Heart right ventricle (tissue), 16 donors: ENCODE data around the gene PSTPIP1. TPM values are rescaled to one million over a fixed set of nuclear protein-coding genes. Genes with fewer than 3 reads are reported as not detected.

ENCODE experiments used
- ATAC-seq, 8 donors: fragments of 200-7000 bp; cut with Tn5 transposase; one replicate each; pipeline ENCODE4 v1.9.1; 2020; ENCODE audit warnings: mild to moderate bottlenecking in 8 of 8, moderate library complexity in 8 of 8, moderate number of reproducible peaks in 1 of 8
- DNase-seq, 2 donors: peaks; one replicate each; pipeline ENCODE4 v3.0.0-alpha.2; 2020
- H3K27ac ChIP-seq, 10 donors: fragments of 200-600 bp; sonication (generic) in 2 of 10; one replicate each; pipeline versions ENCODE4 v1.5.0 to v1.8.0; 2020 to 2022; ENCODE audit warnings: mild to moderate bottlenecking in 3 of 10
- H3K27me3 ChIP-seq, 7 donors: fragments of 200-600 bp; one replicate each; pipeline ENCODE4 v1.8.0; 2021 to 2022; ENCODE audit warnings: mild to moderate bottlenecking in 2 of 7
- H3K36me3 ChIP-seq, 9 donors: fragments of 200-600 bp; sonication (generic) in 1 of 9; one replicate each; pipeline versions ENCODE4 v1.5.0 to v1.8.0; 2020 to 2022; ENCODE audit warnings: mild to moderate bottlenecking in 2 of 9
- H3K4me1 ChIP-seq, 9 donors: fragments of 200-600 bp; sonication (generic) in 1 of 9; one replicate each; pipeline versions ENCODE4 v1.5.0 to v1.8.0; 2020 to 2022; ENCODE audit warnings: mild to moderate bottlenecking in 4 of 9
- H3K4me3 ChIP-seq, 10 donors: fragments of 200-600 bp; sonication (generic) in 2 of 10; one replicate each; pipeline versions ENCODE4 v1.5.0 to v1.8.0; 2020 to 2022; ENCODE audit warnings: mild to moderate bottlenecking in 7 of 10, moderate library complexity in 2 of 10
- H3K9me3 ChIP-seq, 11 donors: fragments of 200-600 bp in 10 of 11; sonication (generic) in 2 of 11; one replicate each; pipeline versions ENCODE4 v1.5.0 to v1.8.0; 2013 to 2022; ENCODE audit warnings: mild to moderate bottlenecking in 2 of 11, control low read depth in 1 of 11, moderate library complexity in 1 of 11
- WGBS, 2 donors: extraction: QIAGEN DNeasy Blood & Tissue Kit; methylation state at CpG; one replicate each; pipeline ENCODE4 v1.1.7; 2013; ENCODE audit warnings: inconsistent platforms in 1 of 2; 5-methylcytosine and 5-hydroxymethylcytosine counted together
- intact Hi-C, 10 donors: fragments of 100-400 bp; cut with DNase I; formaldehyde crosslinking; loops; one replicate each; pipeline versions ENCODE4 v1.11.1 to v1.14.2; 2022
- polyA plus RNA-seq, 2 donors: library from polyadenylated mRNA; stranded (reverse); fragments of 200-250 nt; gene quantifications; one replicate each; pipeline ENCODE4 v1.2.3, GENCODE V29; 2013
- total RNA-seq, 10 donors: library from RNA; stranded (reverse); fragmentation: NEBNext Ultra II Directional in 3 of 10; extraction: Animal tissue kit (Norgen Biotek cat#: 25700) in 3 of 10; gene quantifications; one replicate each; pipeline versions ENCODE4 v1.2.1 to v1.2.4, GENCODE V29; 2021 to 2023
- TF ChIP-seq, protein P1 (sequence below), 9 donors: fragments of 200-600 bp; sonication (generic) in 2 of 9; IDR thresholded peaks; one replicate each; pipeline versions ENCODE4 v1.5.0 to v1.8.0; 2021 to 2022; ENCODE audit warnings: antibody characterized with exemption in 9 of 9, mild to moderate bottlenecking in 5 of 9, moderate library complexity in 1 of 9
- donor health status: Arrhythmogenic right ventricular cardiomyopathy.
- donor health status: ischemic (EF 13 %, LVEDD 7.1; RV severe dilation, severe dysfunction).
- donor health status: healthy with polysubstance abuse.
- donor health status: DM: no; HTN: yes; CAD: no.
- donor health status: DM: no; HTN: no; CAD: no.
- donor health status: ischemic (EF 25% LVEDD 6.9; RV normal size, moderate dysfunction).
- donor health status: ischemic (EF 25% LVEDD 5.7; RV mildly dilated, moderate dysfunction).
- donor health status: healthy.
- donor health status: DM: yes; HTN: yes; CAD: no.
- donor health status: Ischemic cardiomyopathy.
- donor health status: ischemic (EF 35%, LVEDD 5.7; RV mildly dilated, moderate dysfunction).
- donor health status: nonischemic (EF 11% LVEDD 7.7; RV severe dilation, severe dysfunction).
- donor health status: DM: yes; HTN: yes; CAD: no.
- donor health status: PGD.
- donor health status: ischemic (EF 29% LVEDD 5.4; RV normal size, mild dysfunction).
- donor health status: nonischemic (EF 23%, LVEDD 6.1; RV moderate dilation, normal function).

PSTPIP1 gene
- total and polyA plus RNA-seq, 12 donors = 1.3 to 10.4 (median 2.9) TPM; not detected in 1

DNA sequence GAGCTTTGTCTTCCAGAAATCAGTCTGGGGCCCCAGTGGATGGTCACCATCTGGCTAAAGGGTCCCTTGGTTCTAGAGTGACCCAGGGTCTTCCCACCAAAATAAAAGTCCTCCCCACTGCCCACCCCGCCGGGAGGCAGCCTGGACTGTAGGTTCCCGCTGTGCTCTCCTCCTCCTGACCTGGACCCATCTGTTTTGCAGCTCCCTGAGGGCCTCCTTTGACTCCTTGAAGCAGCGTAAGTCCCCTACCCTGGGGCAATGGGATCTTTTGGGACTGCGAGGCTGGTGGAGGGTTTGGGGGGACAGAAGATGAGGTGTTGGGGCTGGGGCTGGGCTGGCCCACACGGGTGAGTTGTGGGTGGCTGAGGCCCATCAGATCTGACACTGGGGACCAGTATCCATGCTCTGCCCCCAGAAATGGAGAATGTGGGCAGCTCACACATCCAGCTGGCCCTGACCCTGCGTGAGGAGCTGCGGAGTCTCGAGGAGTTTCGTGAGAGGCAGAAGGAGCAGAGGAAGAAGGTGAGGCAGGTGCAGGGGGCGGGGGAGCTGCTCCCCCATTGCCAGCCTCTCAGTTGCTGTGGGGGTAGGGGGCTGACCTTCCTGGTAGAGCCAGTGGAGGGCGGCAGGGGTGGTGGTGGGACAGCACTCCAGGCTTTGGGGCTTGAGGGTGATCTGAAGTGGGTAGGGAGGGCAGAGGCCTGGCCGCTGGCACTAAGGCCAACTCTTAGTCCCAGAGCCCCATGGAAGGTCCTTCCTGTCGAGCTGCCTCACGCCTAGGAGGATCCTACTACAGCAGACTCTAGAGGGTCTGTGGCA, 30.4 kb downstream of the PSTPIP1 start:
- Histone ChIP-seq H3K9me3 (no peaks in the 10 kb centered on the region), H3K27me3 (peaks cover 0 to 10% (median 0%) of the 10 kb centered on the region in 7 donors), H3K4me3 (no peak overlapping the region), H3K4me1 (peaks cover 0 to 34% (median 9%) of the 10 kb centered on the region in 9 donors), H3K27ac (no peak overlapping the region), H3K36me3 (peaks cover 0 to 51% (median 0%) of the 10 kb centered on the region in 9 donors)
- intact Hi-C loops = loop anchor here in 8 of 10 donors (5.0 to 10.0 kb wide), 5 partner anchors 50 to 520 kb away; no protein-coding TSS in a partner anchor
- WGBS, 2 donors = 92% methylated on average over 15 of the region's 15 CpGs
- no peak for DNase-seq
- TF ChIP-seq, protein P1, sequence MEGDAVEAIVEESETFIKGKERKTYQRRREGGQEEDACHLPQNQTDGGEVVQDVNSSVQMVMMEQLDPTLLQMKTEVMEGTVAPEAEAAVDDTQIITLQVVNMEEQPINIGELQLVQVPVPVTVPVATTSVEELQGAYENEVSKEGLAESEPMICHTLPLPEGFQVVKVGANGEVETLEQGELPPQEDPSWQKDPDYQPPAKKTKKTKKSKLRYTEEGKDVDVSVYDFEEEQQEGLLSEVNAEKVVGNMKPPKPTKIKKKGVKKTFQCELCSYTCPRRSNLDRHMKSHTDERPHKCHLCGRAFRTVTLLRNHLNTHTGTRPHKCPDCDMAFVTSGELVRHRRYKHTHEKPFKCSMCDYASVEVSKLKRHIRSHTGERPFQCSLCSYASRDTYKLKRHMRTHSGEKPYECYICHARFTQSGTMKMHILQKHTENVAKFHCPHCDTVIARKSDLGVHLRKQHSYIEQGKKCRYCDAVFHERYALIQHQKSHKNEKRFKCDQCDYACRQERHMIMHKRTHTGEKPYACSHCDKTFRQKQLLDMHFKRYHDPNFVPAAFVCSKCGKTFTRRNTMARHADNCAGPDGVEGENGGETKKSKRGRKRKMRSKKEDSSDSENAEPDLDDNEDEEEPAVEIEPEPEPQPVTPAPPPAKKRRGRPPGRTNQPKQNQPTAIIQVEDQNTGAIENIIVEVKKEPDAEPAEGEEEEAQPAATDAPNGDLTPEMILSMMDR (IDR thresholded peaks at IDR 0.05) = no peak
- no peak for ATAC-seq

DNA sequence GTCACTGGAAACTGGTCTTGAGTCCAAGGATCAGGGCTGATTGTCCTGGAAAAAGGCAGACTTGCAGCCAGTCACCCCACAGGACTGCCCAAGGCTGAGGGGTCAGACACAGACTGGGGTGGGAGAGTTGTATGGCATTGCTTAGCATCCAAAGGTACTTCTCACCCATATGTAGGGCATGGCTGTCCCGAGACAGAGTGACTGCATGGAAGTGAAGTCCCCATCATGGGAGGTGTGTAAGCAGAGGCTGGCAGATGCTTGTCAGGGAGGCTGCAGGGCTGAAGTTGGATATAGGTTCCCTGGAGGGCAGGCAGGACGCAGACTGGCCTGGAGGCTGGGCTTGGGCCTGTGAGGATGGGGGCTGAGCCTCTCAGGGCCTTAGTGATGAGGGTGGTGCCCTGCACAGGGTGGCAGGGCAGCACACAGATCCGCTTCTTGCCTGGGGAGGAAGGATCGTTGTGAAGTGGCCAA, 31.1 kb downstream of the PSTPIP1 start:
- no peak for DNase-seq
- Histone ChIP-seq H3K27ac (no peak overlapping the region), H3K4me1 (peaks cover 0 to 30% (median 6%) of the 10 kb centered on the region in 9 donors), H3K27me3 (peaks cover 0 to 10% (median 0%) of the 10 kb centered on the region in 7 donors), H3K36me3 (peaks cover 0 to 57% (median 0%) of the 10 kb centered on the region in 9 donors), H3K4me3 (no peak overlapping the region), H3K9me3 (no peaks in the 10 kb centered on the region)
- no peak for ATAC-seq
- intact Hi-C loops = loop anchor here in 8 of 10 donors (5.0 to 10.0 kb wide), 5 partner anchors 51 to 519 kb away; no protein-coding TSS in a partner anchor
- 87 to 88% methylated on average over 4 of the region's 4 CpGs for WGBS, 2 donors
- TF ChIP-seq, protein P1 (IDR thresholded peaks at IDR 0.05) = no peak

DNA sequence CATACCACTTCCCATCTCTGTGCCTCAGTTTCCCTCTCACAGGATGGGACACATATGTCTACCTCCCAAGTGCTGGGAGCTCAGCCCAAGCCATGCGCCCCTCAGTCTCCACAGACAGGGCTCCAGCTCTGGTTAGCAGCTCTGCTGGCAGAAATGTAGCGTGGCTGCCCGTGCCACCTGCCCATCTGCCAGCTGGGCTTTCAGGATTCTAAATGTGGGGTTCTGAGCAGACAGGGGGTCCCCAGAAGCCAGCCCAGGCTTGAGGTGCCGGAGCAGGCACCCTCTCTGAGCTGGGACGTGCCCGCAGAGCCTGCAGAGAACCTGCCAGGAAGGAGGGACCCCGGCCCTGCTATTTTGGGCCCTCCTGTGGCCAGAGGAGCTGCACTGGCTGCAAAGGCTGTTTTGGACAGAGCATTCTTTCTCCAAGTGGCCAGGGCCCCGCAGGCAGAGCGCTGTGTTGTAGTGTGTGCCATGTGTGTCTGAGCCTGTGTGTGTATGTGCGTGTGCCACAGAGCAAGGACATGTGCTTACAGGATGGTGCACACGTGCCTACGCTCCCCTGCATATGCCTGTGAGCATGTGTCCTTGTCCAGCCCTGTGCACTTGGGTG, 31.7 kb downstream of the PSTPIP1 start:
- no peak overlapping the region for H3K27ac ChIP-seq
- H3K9me3 ChIP-seq = no peaks in the 10 kb centered on the region
- no peak for DNase-seq
- ATAC-seq = no peak
- TF ChIP-seq, protein P1 (IDR thresholded peaks at IDR 0.05) = no peak
- H3K27me3 ChIP-seq = peaks cover 0 to 10% (median 0%) of the 10 kb centered on the region in 7 donors
- peaks cover 0 to 24% (median 6%) of the 10 kb centered on the region in 9 donors for H3K4me1 ChIP-seq
- intact Hi-C loops = loop anchor here in 8 of 10 donors (5.0 to 10.0 kb wide), 5 partner anchors 52 to 518 kb away; no protein-coding TSS in a partner anchor
- H3K4me3 ChIP-seq = no peak overlapping the region
- peaks cover 0 to 63% (median 0%) of the 10 kb centered on the region in 9 donors for H3K36me3 ChIP-seq
- WGBS, 2 donors = 81 to 87% methylated on average over 12 of the region's 12 CpGs

DNA sequence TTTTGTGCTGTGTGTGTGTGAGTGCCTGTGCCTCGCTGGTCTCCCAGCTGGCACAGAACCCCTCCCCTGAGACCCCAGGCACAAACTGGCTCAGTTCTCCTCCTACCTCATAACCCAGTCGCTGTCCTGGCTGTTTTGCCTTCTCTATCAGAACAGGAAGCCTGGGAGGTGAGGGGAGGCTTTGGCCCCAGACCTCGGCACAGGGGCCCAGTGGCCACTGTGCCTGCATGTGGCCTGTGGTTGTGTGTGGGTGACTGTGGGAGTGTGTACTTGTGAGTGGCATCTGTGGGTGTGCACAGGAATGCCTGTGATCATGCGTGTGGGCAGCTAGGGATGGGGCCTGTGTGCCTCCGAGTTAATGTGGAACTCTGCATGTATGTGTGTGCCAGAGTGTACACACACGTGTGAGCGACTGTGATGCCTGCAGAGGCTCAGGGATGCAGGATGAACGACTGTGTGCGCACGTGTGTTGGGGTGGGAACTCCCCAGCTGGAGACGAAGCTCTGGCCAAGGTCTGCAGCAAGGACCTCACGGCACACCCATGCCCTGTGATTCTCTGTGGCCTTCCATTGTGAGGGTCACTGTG, 32.3 kb downstream of the PSTPIP1 start:
- TF ChIP-seq, protein P1 (IDR thresholded peaks at IDR 0.05) = no peak
- DNase-seq = no peak
- Histone ChIP-seq H3K27me3 (peaks cover 0 to 10% (median 0%) of the 10 kb centered on the region in 7 donors), H3K4me1 (peaks cover 0 to 21% (median 6%) of the 10 kb centered on the region in 9 donors), H3K36me3 (peaks cover 0 to 68% (median 0%) of the 10 kb centered on the region in 9 donors), H3K27ac (no peak overlapping the region), H3K4me3 (no peak overlapping the region), H3K9me3 (no peaks in the 10 kb centered on the region)
- intact Hi-C loops = loop anchor here in 8 of 10 donors (5.0 to 10.0 kb wide), 5 partner anchors 52 to 518 kb away; no protein-coding TSS in a partner anchor
- 84 to 86% methylated on average over 12 of the region's 12 CpGs for WGBS, 2 donors
- no peak for ATAC-seq
